GM23338 (cell line): ENCODE results near the gene PLCXD3. TPM values are rescaled to one million over a fixed set of nuclear protein-coding genes. Genes with fewer than 3 reads are reported as not detected.

Experiments used
- ATAC-seq: fragments of 200-7000 bp; cut with Tn5 transposase; 3 replicates; pipeline ENCODE4 v1.9.1; 2020
- DNase-seq: peaks from one replicate; pipeline ENCODE4 v3.0.0-alpha.2; 2015; ENCODE audit warnings: low spot score
- H2AFZ ChIP-seq: fragments of 200-600 bp; sonication (generic); 2 replicates; pipeline ENCODE4 v1.8.0; 2016; ENCODE audit warnings: antibody characterized with exemption, mild to moderate bottlenecking, moderate library complexity
- H3F3A ChIP-seq: fragments of 200-600 bp; sonication (generic); replicated peaks from 2 replicates; pipeline ENCODE4 v1.8.0; 2017; ENCODE audit warnings: antibody characterized with exemption, mixed run types, low read depth
- H3K27ac ChIP-seq: fragments of 200-600 bp; sonication (generic); 2 replicates; pipeline ENCODE4 v1.6.1; 2016; ENCODE audit warnings: low read depth
- H3K27me3 ChIP-seq: fragments of 200-600 bp; sonication (generic); 2 replicates; pipeline ENCODE4 v1.8.0; 2016; ENCODE audit warnings: mild to moderate bottlenecking, mixed run types, moderate library complexity; ENCODE audit not compliant: insufficient read depth
- H3K36me3 ChIP-seq: fragments of 200-600 bp; sonication (generic); 2 replicates; pipeline ENCODE4 v1.8.0; 2016; ENCODE audit warnings: mild to moderate bottlenecking; ENCODE audit not compliant: insufficient read depth
- H3K4me1 ChIP-seq: fragments of 200-600 bp; sonication (generic); 2 replicates; pipeline ENCODE4 v1.8.0; 2016; ENCODE audit warnings: mild to moderate bottlenecking, moderate library complexity; ENCODE audit not compliant: insufficient read depth
- H3K4me2 ChIP-seq: fragments of 200-600 bp; sonication (generic); 2 replicates; pipeline ENCODE4 v1.7.1; 2017; ENCODE audit warnings: mixed run types
- H3K4me3 ChIP-seq: fragments of 200-600 bp; sonication (generic); 2 replicates; pipeline ENCODE4 v1.6.1; 2016; ENCODE audit warnings: mixed run types
- H3K79me2 ChIP-seq: fragments of 200-600 bp; sonication (generic); replicated peaks from 2 replicates; pipeline ENCODE4 v1.8.0; 2017; ENCODE audit warnings: mild to moderate bottlenecking; ENCODE audit not compliant: insufficient read depth
- H3K9me2 ChIP-seq: fragments of 200-600 bp; sonication (generic); 2 replicates; pipeline ENCODE4 v1.8.0; 2017; ENCODE audit not compliant: insufficient read depth
- H4K20me1 ChIP-seq: fragments of 200-600 bp; sonication (generic); replicated peaks from 2 replicates; pipeline ENCODE4 v1.8.0; 2017; ENCODE audit warnings: mild to moderate bottlenecking; ENCODE audit not compliant: insufficient read depth
- H3K27ac Mint-ChIP-seq: 2 replicates; pipeline ENCODE4 v1.8.0; 2020; ENCODE audit warnings: inconsistent platforms, mild to moderate bottlenecking, moderate library complexity, mixed read lengths
- H3K27me3 Mint-ChIP-seq: 3 replicates; pipeline ENCODE4 v1.8.0; 2022; ENCODE audit warnings: low read depth, mild to moderate bottlenecking, moderate library complexity, mixed read lengths, inconsistent platforms; ENCODE audit not compliant: insufficient read depth, poor library complexity
- H3K36me3 Mint-ChIP-seq: 3 replicates; pipeline ENCODE4 v1.8.0; 2021; ENCODE audit warnings: low read depth, mild to moderate bottlenecking, inconsistent platforms, moderate library complexity, mixed read lengths
- H3K4me1 Mint-ChIP-seq: 3 replicates; pipeline ENCODE4 v1.8.0; 2020; ENCODE audit warnings: mild to moderate bottlenecking, inconsistent platforms, mixed read lengths
- H3K4me3 Mint-ChIP-seq: 3 replicates; pipeline ENCODE4 v1.8.0; 2021; ENCODE audit warnings: moderate library complexity, mild to moderate bottlenecking, inconsistent platforms, mixed read lengths
- H3K9me3 Mint-ChIP-seq: 3 replicates; pipeline ENCODE4 v1.8.0; 2020; ENCODE audit warnings: moderate library complexity, mild to moderate bottlenecking, inconsistent platforms, mixed read lengths
- CREB1 ChIP-seq: fragments of 250-450 bp; sonication (Bioruptor Pico); IDR thresholded peaks from 2 replicates; pipeline ENCODE4 v1.5.0; 2020; ENCODE audit warnings: low read depth, mild to moderate bottlenecking, moderate library complexity
- EZH2 ChIP-seq: fragments of 200-600 bp; sonication (generic); IDR thresholded peaks from one replicate; pipeline ENCODE4 v1.8.0; 2017; ENCODE audit warnings: antibody characterized with exemption, mild to moderate bottlenecking, low read depth; ENCODE audit not compliant: unreplicated experiment
- EZH2phosphoT487 ChIP-seq: fragments of 200-600 bp; sonication (generic); IDR thresholded peaks from one replicate; pipeline ENCODE4 v1.8.1; 2018; ENCODE audit warnings: antibody characterized with exemption; ENCODE audit not compliant: unreplicated experiment
- JUNB ChIP-seq: IDR thresholded peaks from one replicate; pipeline ENCODE4 v1.6.1; 2016; ENCODE audit warnings: antibody characterized with exemption; ENCODE audit not compliant: unreplicated experiment
- NANOG ChIP-seq: IDR thresholded peaks from 2 replicates; pipeline ENCODE4 v1.6.1; 2016; ENCODE audit warnings: antibody characterized with exemption, borderline replicate concordance
- POLR2AphosphoS5 ChIP-seq: IDR thresholded peaks from 2 replicates; pipeline ENCODE4 v1.6.1; 2016; ENCODE audit warnings: antibody characterized with exemption, low read depth
- REST ChIP-seq: IDR thresholded peaks from one replicate; pipeline ENCODE4 v1.6.1; 2018; ENCODE audit warnings: antibody characterized with exemption; ENCODE audit not compliant: unreplicated experiment
- STAT1 ChIP-seq: IDR thresholded peaks from one replicate; pipeline ENCODE4 v1.6.1; 2016; ENCODE audit warnings: antibody characterized with exemption; ENCODE audit not compliant: unreplicated experiment
- ZNF114 ChIP-seq: fragments of 250-450 bp; sonication (Bioruptor Pico); IDR thresholded peaks from 2 replicates; pipeline ENCODE4 v1.5.0; 2020; ENCODE audit warnings: mild to moderate bottlenecking, moderate library complexity
- ZNF331 ChIP-seq: fragments of 250-450 bp; sonication (Bioruptor Pico); IDR thresholded peaks from 2 replicates; pipeline ENCODE4 v1.5.0; 2020; ENCODE audit warnings: low read depth, mild to moderate bottlenecking, moderate library complexity
- polyA plus RNA-seq: library from polyadenylated mRNA; unstranded; fragments of >200 nt; fragmentation: Nextera tagmentation; extraction: Ambion mirVana; gene quantifications from 2 replicates; pipeline ENCODE4 v1.2.1, GENCODE V29; 2016
- total RNA-seq: library from RNA; depleted of rRNA; stranded (reverse); fragments of >200 nt; shearing (Covaris generic); gene quantifications from 2 replicates; pipeline ENCODE4 v1.2.3, GENCODE V29; 2014
- TF ChIP-seq, protein P1 (sequence below), 2 experiments: fragments of 200-600 bp in 1 of 2; sonication (generic) in 1 of 2; conservative IDR thresholded peaks; 2 replicates each; pipeline versions ENCODE4 v1.5.1 to v1.6.1; 2016 to 2017; ENCODE audit warnings: antibody characterized with exemption in 2 of 2, low read depth in 2 of 2, mild to moderate bottlenecking in 2 of 2, moderate library complexity in 1 of 2
- TF ChIP-seq, protein P2 (sequence below): fragments of 250-450 bp; sonication (Bioruptor Pico); IDR thresholded peaks from 2 replicates; pipeline ENCODE4 v1.5.0; 2020; ENCODE audit warnings: mild to moderate bottlenecking, moderate library complexity
- TF ChIP-seq, protein P3 (sequence below): IDR thresholded peaks from 2 replicates; pipeline ENCODE4 v1.6.1; 2016; ENCODE audit warnings: antibody characterized with exemption

Gene PLCXD3
- total and polyA plus RNA-seq, 2 experiments from 2014 or later: 0.03 TPM

- DNase-seq (no peak), ATAC-seq (no peak)
- Histone ChIP-seq H3K4me1 (no peaks in the 10 kb centered on the region), H3K4me2 (no peak overlapping the region), H3K9me2 (no peaks in the 10 kb centered on the region), H3F3A (no peaks in the 10 kb centered on the region), H3K36me3 (no peaks in the 10 kb centered on the region), H3K79me2 (no peaks in the 10 kb centered on the region), H4K20me1 (no peaks in the 10 kb centered on the region), H3K4me3 (no peak overlapping the region), H3K27ac (no peak overlapping the region), H2AFZ (no peak overlapping the region), H3K27me3 (no peaks in the 10 kb centered on the region)
- Mint-ChIP-seq H3K27me3 (no peaks in the 10 kb centered on the region), H3K27ac (no peak overlapping the region), H3K9me3 (no peaks in the 10 kb centered on the region; the same call in 2 of the 3 replicates), H3K4me3 (no peak overlapping the region), H3K4me1 (no peaks in the 10 kb centered on the region), H3K36me3 (no peaks in the 10 kb centered on the region)
- TF ChIP-seq POLR2AphosphoS5: no peak
- no peak for TF ChIP-seq CREB1 (CRISPR knock-in tag)
- TF ChIP-seq REST: no peak
- TF ChIP-seq, protein P1, sequence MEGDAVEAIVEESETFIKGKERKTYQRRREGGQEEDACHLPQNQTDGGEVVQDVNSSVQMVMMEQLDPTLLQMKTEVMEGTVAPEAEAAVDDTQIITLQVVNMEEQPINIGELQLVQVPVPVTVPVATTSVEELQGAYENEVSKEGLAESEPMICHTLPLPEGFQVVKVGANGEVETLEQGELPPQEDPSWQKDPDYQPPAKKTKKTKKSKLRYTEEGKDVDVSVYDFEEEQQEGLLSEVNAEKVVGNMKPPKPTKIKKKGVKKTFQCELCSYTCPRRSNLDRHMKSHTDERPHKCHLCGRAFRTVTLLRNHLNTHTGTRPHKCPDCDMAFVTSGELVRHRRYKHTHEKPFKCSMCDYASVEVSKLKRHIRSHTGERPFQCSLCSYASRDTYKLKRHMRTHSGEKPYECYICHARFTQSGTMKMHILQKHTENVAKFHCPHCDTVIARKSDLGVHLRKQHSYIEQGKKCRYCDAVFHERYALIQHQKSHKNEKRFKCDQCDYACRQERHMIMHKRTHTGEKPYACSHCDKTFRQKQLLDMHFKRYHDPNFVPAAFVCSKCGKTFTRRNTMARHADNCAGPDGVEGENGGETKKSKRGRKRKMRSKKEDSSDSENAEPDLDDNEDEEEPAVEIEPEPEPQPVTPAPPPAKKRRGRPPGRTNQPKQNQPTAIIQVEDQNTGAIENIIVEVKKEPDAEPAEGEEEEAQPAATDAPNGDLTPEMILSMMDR (conservative IDR thresholded peaks at IDR 0.05; ENCODE audit: low read depth in 2 of 2): no peak
- no peak for TF ChIP-seq ZNF331
- no peak for TF ChIP-seq STAT1
- TF ChIP-seq, protein P2, sequence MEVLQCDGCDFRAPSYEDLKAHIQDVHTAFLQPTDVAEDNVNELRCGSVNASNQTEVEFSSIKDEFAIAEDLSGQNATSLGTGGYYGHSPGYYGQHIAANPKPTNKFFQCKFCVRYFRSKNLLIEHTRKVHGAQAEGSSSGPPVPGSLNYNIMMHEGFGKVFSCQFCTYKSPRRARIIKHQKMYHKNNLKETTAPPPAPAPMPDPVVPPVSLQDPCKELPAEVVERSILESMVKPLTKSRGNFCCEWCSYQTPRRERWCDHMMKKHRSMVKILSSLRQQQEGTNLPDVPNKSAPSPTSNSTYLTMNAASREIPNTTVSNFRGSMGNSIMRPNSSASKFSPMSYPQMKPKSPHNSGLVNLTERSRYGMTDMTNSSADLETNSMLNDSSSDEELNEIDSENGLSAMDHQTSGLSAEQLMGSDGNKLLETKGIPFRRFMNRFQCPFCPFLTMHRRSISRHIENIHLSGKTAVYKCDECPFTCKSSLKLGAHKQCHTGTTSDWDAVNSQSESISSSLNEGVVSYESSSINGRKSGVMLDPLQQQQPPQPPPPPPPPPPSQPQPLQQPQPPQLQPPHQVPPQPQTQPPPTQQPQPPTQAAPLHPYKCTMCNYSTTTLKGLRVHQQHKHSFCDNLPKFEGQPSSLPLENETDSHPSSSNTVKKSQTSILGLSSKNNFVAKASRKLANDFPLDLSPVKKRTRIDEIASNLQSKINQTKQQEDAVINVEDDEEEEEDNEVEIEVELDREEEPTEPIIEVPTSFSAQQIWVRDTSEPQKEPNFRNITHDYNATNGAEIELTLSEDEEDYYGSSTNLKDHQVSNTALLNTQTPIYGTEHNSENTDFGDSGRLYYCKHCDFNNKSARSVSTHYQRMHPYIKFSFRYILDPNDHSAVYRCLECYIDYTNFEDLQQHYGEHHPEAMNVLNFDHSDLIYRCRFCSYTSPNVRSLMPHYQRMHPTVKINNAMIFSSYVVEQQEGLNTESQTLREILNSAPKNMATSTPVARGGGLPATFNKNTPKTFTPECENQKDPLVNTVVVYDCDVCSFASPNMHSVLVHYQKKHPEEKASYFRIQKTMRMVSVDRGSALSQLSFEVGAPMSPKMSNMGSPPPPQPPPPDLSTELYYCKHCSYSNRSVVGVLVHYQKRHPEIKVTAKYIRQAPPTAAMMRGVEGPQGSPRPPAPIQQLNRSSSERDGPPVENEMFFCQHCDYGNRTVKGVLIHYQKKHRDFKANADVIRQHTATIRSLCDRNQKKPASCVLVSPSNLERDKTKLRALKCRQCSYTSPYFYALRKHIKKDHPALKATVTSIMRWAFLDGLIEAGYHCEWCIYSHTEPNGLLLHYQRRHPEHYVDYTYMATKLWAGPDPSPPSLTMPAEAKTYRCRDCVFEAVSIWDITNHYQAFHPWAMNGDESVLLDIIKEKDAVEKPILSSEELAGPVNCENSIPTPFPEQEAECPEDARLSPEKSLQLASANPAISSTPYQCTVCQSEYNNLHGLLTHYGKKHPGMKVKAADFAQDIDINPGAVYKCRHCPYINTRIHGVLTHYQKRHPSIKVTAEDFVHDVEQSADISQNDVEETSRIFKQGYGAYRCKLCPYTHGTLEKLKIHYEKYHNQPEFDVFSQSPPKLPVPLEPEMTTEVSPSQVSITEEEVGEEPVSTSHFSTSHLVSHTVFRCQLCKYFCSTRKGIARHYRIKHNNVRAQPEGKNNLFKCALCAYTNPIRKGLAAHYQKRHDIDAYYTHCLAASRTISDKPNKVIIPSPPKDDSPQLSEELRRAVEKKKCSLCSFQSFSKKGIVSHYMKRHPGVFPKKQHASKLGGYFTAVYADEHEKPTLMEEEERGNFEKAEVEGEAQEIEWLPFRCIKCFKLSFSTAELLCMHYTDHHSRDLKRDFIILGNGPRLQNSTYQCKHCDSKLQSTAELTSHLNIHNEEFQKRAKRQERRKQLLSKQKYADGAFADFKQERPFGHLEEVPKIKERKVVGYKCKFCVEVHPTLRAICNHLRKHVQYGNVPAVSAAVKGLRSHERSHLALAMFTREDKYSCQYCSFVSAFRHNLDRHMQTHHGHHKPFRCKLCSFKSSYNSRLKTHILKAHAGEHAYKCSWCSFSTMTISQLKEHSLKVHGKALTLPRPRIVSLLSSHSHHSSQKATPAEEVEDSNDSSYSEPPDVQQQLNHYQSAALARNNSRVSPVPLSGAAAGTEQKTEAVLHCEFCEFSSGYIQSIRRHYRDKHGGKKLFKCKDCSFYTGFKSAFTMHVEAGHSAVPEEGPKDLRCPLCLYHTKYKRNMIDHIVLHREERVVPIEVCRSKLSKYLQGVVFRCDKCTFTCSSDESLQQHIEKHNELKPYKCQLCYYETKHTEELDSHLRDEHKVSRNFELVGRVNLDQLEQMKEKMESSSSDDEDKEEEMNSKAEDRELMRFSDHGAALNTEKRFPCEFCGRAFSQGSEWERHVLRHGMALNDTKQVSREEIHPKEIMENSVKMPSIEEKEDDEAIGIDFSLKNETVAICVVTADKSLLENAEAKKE: no peak
- no peak for TF ChIP-seq JUNB
- no peak for TF ChIP-seq NANOG
- no peak for TF ChIP-seq EZH2
- no peak for TF ChIP-seq EZH2phosphoT487
- TF ChIP-seq, protein P3, sequence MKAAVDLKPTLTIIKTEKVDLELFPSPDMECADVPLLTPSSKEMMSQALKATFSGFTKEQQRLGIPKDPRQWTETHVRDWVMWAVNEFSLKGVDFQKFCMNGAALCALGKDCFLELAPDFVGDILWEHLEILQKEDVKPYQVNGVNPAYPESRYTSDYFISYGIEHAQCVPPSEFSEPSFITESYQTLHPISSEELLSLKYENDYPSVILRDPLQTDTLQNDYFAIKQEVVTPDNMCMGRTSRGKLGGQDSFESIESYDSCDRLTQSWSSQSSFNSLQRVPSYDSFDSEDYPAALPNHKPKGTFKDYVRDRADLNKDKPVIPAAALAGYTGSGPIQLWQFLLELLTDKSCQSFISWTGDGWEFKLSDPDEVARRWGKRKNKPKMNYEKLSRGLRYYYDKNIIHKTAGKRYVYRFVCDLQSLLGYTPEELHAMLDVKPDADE: no peak
- TF ChIP-seq ZNF114 (CRISPR knock-in tag): no peak
Measured at GRCh38 chr5:41306005-41306404, 204.4 kb downstream of the PLCXD3 start.
